HCT116 (cell line): ENCODE data around the gene LDB2. TPM values are rescaled to one million over a fixed set of nuclear protein-coding genes. Genes with fewer than 3 reads are reported as not detected.

ENCODE experiments used
- ATAC-seq: fragments of 200-7000 bp; cut with Tn5 transposase; 2 replicates; pipeline ENCODE4 v1.9.1; 2020; ENCODE audit warnings: mild to moderate bottlenecking, moderate library complexity
- BruUV-seq: library from RNA; stranded (reverse); fragments of 400-500 nt; replicated peaks from 2 replicates; lab custom pipeline; 2021; lab: Mats Ljungman, UMichigan
- CTCF ChIA-PET: fragments of 300-600 bp; sonication (Branson Sonifier 250); formaldehyde crosslinking; loops from one replicate; lab custom pipeline; 2021; ENCODE audit warnings: antibody characterized with exemption; lab: Charles Lee
- POLR2A ChIA-PET: fragments of 300-600, 350-600 bp; sonication (Branson Sonifier 250); formaldehyde crosslinking; loops from one replicate; lab custom pipeline; 2021; ENCODE audit warnings: antibody characterized with exemption; lab: Charles Lee
- RAD21 ChIA-PET, 2 experiments: fragments of 300-600 bp; sonication (Branson Sonifier 250); formaldehyde crosslinking; loops; one replicate each; lab custom pipeline; 2023; ENCODE audit warnings: low total read pairs in 2 of 2; ENCODE audit not compliant: uncharacterized antibody in 2 of 2, unreplicated experiment in 2 of 2, low non-redundant PET in 1 of 2; lab: Charles Lee
- DNase-seq: peaks from one replicate; pipeline ENCODE4 v3.0.0-alpha.2; 2010; ENCODE audit warnings: low read depth, low spot score
- H2AFZ ChIP-seq: fragments of 200-600 bp; shearing (Covaris generic), sonication (generic); 2 replicates; pipeline ENCODE4 v1.6.1; 2017; ENCODE audit warnings: low read depth, mixed run types, mixed read lengths, antibody characterized with exemption, low read length; ENCODE audit not compliant: poor library complexity, severe bottlenecking
- H3K27ac ChIP-seq: 2 replicates; pipeline ENCODE4 v1.5.1; 2012; ENCODE audit warnings: low read depth, low read length
- H3K27me3 ChIP-seq: fragments of 200-600 bp; sonication (generic); 2 replicates; pipeline ENCODE4 v1.6.1; 2016; ENCODE audit warnings: mixed run types, low read length, mixed read lengths; ENCODE audit not compliant: insufficient read depth
- H3K36me3 ChIP-seq, 2 experiments: fragments of 200-500 bp in 1 of 2; fragments of 200-600 bp in 1 of 2; sonication (Bioruptor generic) in 1 of 2; sonication (generic) in 1 of 2; 2 replicates each; pipeline versions ENCODE4 v1.5.1 to v1.6.1; 2014 to 2016; ENCODE audit warnings: low read length in 2 of 2, inconsistent platforms in 1 of 2, mixed read lengths in 1 of 2, mixed run types in 1 of 2; ENCODE audit not compliant: insufficient read depth in 2 of 2, control insufficient read depth in 1 of 2
- H3K4me1 ChIP-seq, 2 experiments: fragments of 200-600 bp in 1 of 2; sonication (generic) in 1 of 2; 2 replicates each; pipeline versions ENCODE4 v1.5.1 to v1.6.1; 2012 to 2017; ENCODE audit warnings: low read length in 2 of 2, inconsistent platforms in 1 of 2, mild to moderate bottlenecking in 1 of 2, mixed read lengths in 1 of 2, mixed run types in 1 of 2, moderate library complexity in 1 of 2; ENCODE audit not compliant: insufficient read depth in 2 of 2, control insufficient read depth in 1 of 2
- H3K4me2 ChIP-seq: fragments of 200-600 bp; sonication (generic); 2 replicates; pipeline ENCODE4 v1.6.1; 2017; ENCODE audit warnings: mixed run types, low read length, mixed read lengths
- H3K4me3 ChIP-seq, 2 experiments: fragments of 200-600 bp in 1 of 2; sonication (generic) in 1 of 2; replicated peaks in 1 of 2; 2 replicates each; pipeline ENCODE4 v1.5.1; 2011 to 2016; ENCODE audit warnings: low read length in 2 of 2, control low read depth in 1 of 2, low read depth in 1 of 2, mild to moderate bottlenecking in 1 of 2, mixed read lengths in 1 of 2, mixed run types in 1 of 2
- H3K79me2 ChIP-seq: fragments of 200-600 bp; sonication (generic); 2 replicates; pipeline ENCODE4 v1.6.1; 2017; ENCODE audit warnings: mild to moderate bottlenecking, mixed run types, low read length, moderate library complexity, mixed read lengths; ENCODE audit not compliant: insufficient read depth
- H3K9ac ChIP-seq: fragments of 200-600 bp; sonication (generic); 2 replicates; pipeline ENCODE4 v1.6.1; 2016; ENCODE audit warnings: low read length, mixed read lengths
- H3K9me2 ChIP-seq: fragments of 200-600 bp; sonication (generic), shearing (Covaris generic); 2 replicates; pipeline ENCODE4 v1.6.1; 2017; ENCODE audit warnings: mixed run types, mild to moderate bottlenecking, moderate library complexity; ENCODE audit not compliant: insufficient read depth
- H3K9me3 ChIP-seq, 2 experiments: fragments of 200-500 bp in 1 of 2; fragments of 200-600 bp in 1 of 2; sonication (Bioruptor generic) in 1 of 2; sonication (generic) in 1 of 2; 2 replicates each; pipeline ENCODE4 v1.6.1; 2014 to 2017; ENCODE audit warnings: low read length in 2 of 2, mixed read lengths in 2 of 2, inconsistent platforms in 1 of 2, low read depth in 1 of 2, mild to moderate bottlenecking in 1 of 2, mixed run types in 1 of 2, moderate library complexity in 1 of 2; ENCODE audit not compliant: control insufficient read depth in 1 of 2, insufficient read depth in 1 of 2
- H4K20me1 ChIP-seq: fragments of 200-600 bp; sonication (generic), shearing (Covaris generic); 2 replicates; pipeline ENCODE4 v1.6.1; 2017; ENCODE audit warnings: mixed run types, mild to moderate bottlenecking, moderate library complexity; ENCODE audit not compliant: insufficient read depth
- ATF3 ChIP-seq: IDR thresholded peaks from 2 replicates; pipeline ENCODE4 v1.6.1; 2012
- CBX3 ChIP-seq: IDR thresholded peaks from 2 replicates; pipeline ENCODE4 v1.6.1; 2012; ENCODE audit warnings: low read depth
- CEBPB ChIP-seq: IDR thresholded peaks from 2 replicates; pipeline ENCODE4 v1.6.1; 2012; ENCODE audit warnings: low read depth
- EZH2 ChIP-seq: fragments of 200-600 bp; sonication (generic); IDR thresholded peaks from 2 replicates; pipeline ENCODE4 v1.6.1; 2017; ENCODE audit warnings: antibody characterized with exemption, mixed run types
- EZH2phosphoT487 ChIP-seq: fragments of 200-600 bp; IDR thresholded peaks from 2 replicates; pipeline ENCODE4 v1.6.1; 2018; ENCODE audit warnings: antibody characterized with exemption, borderline replicate concordance
- FOSL1 ChIP-seq: IDR thresholded peaks from 2 replicates; pipeline ENCODE4 v1.6.1; 2012; ENCODE audit warnings: low read depth
- JUND ChIP-seq: IDR thresholded peaks from 2 replicates; pipeline ENCODE4 v1.6.1; 2012
- MAX ChIP-seq: IDR thresholded peaks from 2 replicates; pipeline ENCODE4 v1.6.1; 2012
- POLR2A ChIP-seq: IDR thresholded peaks from 2 replicates; pipeline ENCODE4 v1.7.0; 2011; ENCODE audit warnings: borderline replicate concordance; ENCODE audit not compliant: insufficient read depth, insufficient read length; ENCODE audit errors: extremely low read depth
- POLR2AphosphoS5 ChIP-seq: IDR thresholded peaks from 2 replicates; pipeline ENCODE4 v1.6.1; 2011; ENCODE audit warnings: mild to moderate bottlenecking, low read depth, low read length, moderate library complexity
- RAD21 ChIP-seq: IDR thresholded peaks from 2 replicates; pipeline ENCODE4 v1.6.1; 2012; ENCODE audit warnings: low read depth, mild to moderate bottlenecking
- SIN3A ChIP-seq: IDR thresholded peaks from 2 replicates; pipeline ENCODE4 v1.6.1; 2012; ENCODE audit warnings: low read depth
- SP1 ChIP-seq: IDR thresholded peaks from 2 replicates; pipeline ENCODE4 v1.6.1; 2012; ENCODE audit warnings: low read depth
- SRF ChIP-seq: IDR thresholded peaks from 2 replicates; pipeline ENCODE4 v1.6.1; 2012; ENCODE audit warnings: low read depth
- TCF7L2 ChIP-seq: IDR thresholded peaks from 2 replicates; pipeline ENCODE4 v1.7.0; 2011; ENCODE audit warnings: borderline replicate concordance, inconsistent platforms; ENCODE audit not compliant: insufficient read depth, insufficient read length; ENCODE audit errors: extremely low read depth
- YY1 ChIP-seq: IDR thresholded peaks from 2 replicates; pipeline ENCODE4 v1.6.1; 2011; ENCODE audit warnings: low read length, low read depth, moderate library complexity, mild to moderate bottlenecking; ENCODE audit not compliant: insufficient replicate concordance; ENCODE audit errors: extremely low read depth
- ZNF274 ChIP-seq: fragments of 200-500 bp; sonication (Bioruptor generic); IDR thresholded peaks from 2 replicates; pipeline ENCODE4 v1.6.1; 2014; ENCODE audit warnings: mild to moderate bottlenecking, low read depth, low read length, inconsistent platforms
- intact Hi-C: fragments of 100-400 bp; cut with micrococcal nuclease; formaldehyde crosslinking; loops from 2 replicates; pipeline ENCODE4 v1.10.0; 2022
- total RNA-seq: library from RNA; stranded (reverse); gene quantifications from one replicate; pipeline ENCODE4 v1.2.1, GENCODE V29; 2021; ENCODE audit not compliant: unreplicated experiment

LDB2 gene
- total RNA-seq, 1 experiment from 2014 or later: 0.12 TPM

GRCh38 chr4:16893141-16893651 lies 5.2 kb downstream of the LDB2 start:
- H3K36me3 ChIP-seq: no peaks in the 10 kb centered on the region
- H3K27ac ChIP-seq: no peak overlapping the region
- no peak overlapping the region for H3K9ac ChIP-seq
- H4K20me1 ChIP-seq: no peaks in the 10 kb centered on the region
- no peak overlapping the region for H3K4me2 ChIP-seq
- H3K9me2 ChIP-seq: no peaks in the 10 kb centered on the region
- ChIA-PET POLR2A (no interaction called here), CTCF (no interaction called here), RAD21 (no interaction called here)
- BruUV-seq: no TSS peak
- H3K4me3 ChIP-seq: no peak overlapping the region
- intact Hi-C loops: no loop called here
- H3K9me3 ChIP-seq: no peaks in the 10 kb centered on the region
- peaks cover 25% of the 10 kb centered on the region for H3K27me3 ChIP-seq
- DNase-seq (no peak), ATAC-seq (no peak)
- TF ChIP-seq SP1 (no peak), ZNF274 (no peak), MAX (no peak), YY1 (no peak), SRF (no peak), EZH2 (no peak), FOSL1 (no peak), CEBPB (no peak), EZH2phosphoT487 (no peak), POLR2A (no peak), ATF3 (no peak), TCF7L2 (no peak), POLR2AphosphoS5 (no peak), JUND (no peak), RAD21 (no peak), CBX3 (no peak), SIN3A (no peak)
- H3K4me1 ChIP-seq: no peaks in the 10 kb centered on the region
- no peaks in the 10 kb centered on the region for H3K79me2 ChIP-seq
- H2AFZ ChIP-seq: no peak overlapping the region
